Endothelial cell of umbilical vein (primary cell): ENCODE results near the gene BEX2. TPM values are rescaled to one million over a fixed set of nuclear protein-coding genes. Genes with fewer than 3 reads are reported as not detected.
A peak's percentile ranks its signal among the peaks of the same experiment; 100 is the strongest.
"Not testable (repeated sequence)": the region's sequence is repeated elsewhere in the genome, so short reads cannot be mapped to it uniquely, and the experiment has no call there.

Source experiments
- BruUV-seq: library from RNA; stranded (reverse); fragments of 400-500 nt; replicated peaks from 2 replicates; lab custom pipeline; 2021; lab: Mats Ljungman, UMichigan
- CTCF ChIA-PET: fragments of 300-600, 350-600 bp; sonication (Branson Sonifier 250); formaldehyde crosslinking; loops from one replicate; lab custom pipeline; 2021; ENCODE audit warnings: antibody characterized with exemption, inconsistent platforms; lab: Charles Lee
- POLR2A ChIA-PET: fragments of 300-600, 350-600 bp; sonication (Branson Sonifier 250); formaldehyde crosslinking; loops from one replicate; lab custom pipeline; 2021; ENCODE audit warnings: antibody characterized with exemption, inconsistent platforms; lab: Charles Lee
- DNase-seq: peaks from one replicate; pipeline ENCODE4 v3.0.0-alpha.2; 2011; ENCODE audit warnings: low read depth, low spot score
- FAIRE-seq: peaks from 2 replicates; lab custom pipeline; 2011; peaks lifted over from hg19 to GRCh38; lab: Jason Lieb, UNC
- H2AFZ ChIP-seq: 2 replicates; pipeline ENCODE4 v1.6.0; 2012; ENCODE audit warnings: low read depth, low read length, control low read depth, inconsistent platforms
- H3K27ac ChIP-seq: 2 replicates; pipeline ENCODE4 v1.5.1; 2011; ENCODE audit warnings: low read depth, mild to moderate bottlenecking, control low read depth, low read length, moderate library complexity; ENCODE audit not compliant: insufficient read depth
- H3K27me3 ChIP-seq, 2 experiments: 2 replicates each; pipeline versions ENCODE4 v1.6.0 to v1.6.1; 2011; ENCODE audit warnings: low read length in 2 of 2, mixed read lengths in 1 of 2; ENCODE audit not compliant: control insufficient read depth in 2 of 2, insufficient read depth in 2 of 2
- H3K36me3 ChIP-seq, 2 experiments: 2 replicates in 1 of 2; 3 replicates in 1 of 2; pipeline ENCODE4 v1.5.1; 2011; ENCODE audit warnings: low read length in 2 of 2, mild to moderate bottlenecking in 1 of 2, moderate library complexity in 1 of 2; ENCODE audit not compliant: control insufficient read depth in 2 of 2, insufficient read depth in 2 of 2; ENCODE audit errors: extremely low read depth in 1 of 2
- H3K4me1 ChIP-seq: 3 replicates; pipeline ENCODE4 v1.5.1; 2011; ENCODE audit warnings: mild to moderate bottlenecking, low read length; ENCODE audit not compliant: control insufficient read depth, insufficient read depth; ENCODE audit errors: extremely low read depth
- H3K4me2 ChIP-seq: 2 replicates; pipeline ENCODE4 v1.6.1; 2011; ENCODE audit warnings: low read length, control low read depth, mixed read lengths; ENCODE audit not compliant: insufficient read depth
- H3K4me3 ChIP-seq, 3 experiments: fragments of 200-600 bp in 1 of 3; sonication (generic), shearing (Covaris generic) in 1 of 3; replicated peaks in 1 of 3; 2 replicates each; pipeline ENCODE4 v1.5.1; 2011 to 2016; ENCODE audit warnings: control low read depth in 3 of 3, low read length in 3 of 3, mild to moderate bottlenecking in 2 of 3, inconsistent platforms in 1 of 3, low read depth in 1 of 3, moderate library complexity in 1 of 3; ENCODE audit not compliant: insufficient read depth in 1 of 3
- H3K79me2 ChIP-seq: 2 replicates; pipeline ENCODE4 v1.6.0; 2012; ENCODE audit warnings: low read length, inconsistent platforms; ENCODE audit not compliant: control insufficient read depth, insufficient read depth
- H3K9ac ChIP-seq: replicated peaks from 2 replicates; pipeline ENCODE3; 2011; ENCODE audit warnings: low read length, control low read depth; ENCODE audit not compliant: insufficient read depth; ENCODE audit errors: extremely low read depth
- H3K9me1 ChIP-seq: replicated peaks from 3 replicates; pipeline ENCODE4 v1.6.0; 2011; ENCODE audit warnings: mild to moderate bottlenecking, low read length; ENCODE audit not compliant: control insufficient read depth, insufficient read depth; ENCODE audit errors: extremely low read depth
- H3K9me3 ChIP-seq: replicated peaks from 2 replicates; pipeline ENCODE4 v1.5.1; 2012; ENCODE audit warnings: low read length, inconsistent platforms; ENCODE audit not compliant: control insufficient read depth, insufficient read depth
- H4K20me1 ChIP-seq: replicated peaks from 2 replicates; pipeline ENCODE3; 2011; ENCODE audit warnings: mild to moderate bottlenecking, low read length; ENCODE audit not compliant: control insufficient read depth, insufficient read depth; ENCODE audit errors: extremely low read depth
- EZH2 ChIP-seq: IDR thresholded peaks from 2 replicates; pipeline ENCODE4 v1.6.1; 2012; ENCODE audit warnings: borderline replicate concordance, low read depth, mild to moderate bottlenecking, moderate library complexity, low read length, inconsistent platforms; ENCODE audit not compliant: severe bottlenecking
- GATA2 ChIP-seq: IDR thresholded peaks from 2 replicates; pipeline ENCODE4 v1.7.0; 2011; ENCODE audit warnings: low read depth, mild to moderate bottlenecking, moderate library complexity, mixed read lengths, low read length; ENCODE audit not compliant: insufficient read length, insufficient read depth
- MAX ChIP-seq: IDR thresholded peaks from 2 replicates; pipeline ENCODE4 v1.6.1; 2011; ENCODE audit not compliant: insufficient read depth, insufficient read length
- MYC ChIP-seq: IDR thresholded peaks from one replicate; pipeline ENCODE4 v1.6.1; 2011; ENCODE audit warnings: mild to moderate bottlenecking, low read depth, low read length
- POLR2AphosphoS5 ChIP-seq: IDR thresholded peaks from 2 replicates; pipeline ENCODE4 v1.6.1; 2012; ENCODE audit warnings: low read depth, mild to moderate bottlenecking, control low read depth, low read length, moderate library complexity; ENCODE audit not compliant: insufficient read depth
- dilution Hi-C: fragments of 300-500 bp; cut with MboI; formaldehyde crosslinking; loops from one replicate; pipeline ENCODE4 v1.15.0; 2019; ENCODE audit warnings: low sequenced_read_pairs; ENCODE audit not compliant: extremely low pct_ligation_motif_present
- intact Hi-C: fragments of 100-400 bp; cut with micrococcal nuclease; formaldehyde crosslinking; loops from one replicate; pipeline ENCODE4 v1.10.0; 2022
- polyA plus RNA-seq, 4 experiments: library from polyadenylated mRNA; depleted of rRNA in 3 of 4; stranded (reverse) in 3 of 4; unstranded in 1 of 4; fragments of >200 nt; gene quantifications; 2 replicates each; pipeline versions ENCODE4 v1.2.1 to v1.2.3, GENCODE V29; 2011 to 2012; ENCODE audit warnings: missing spikeins in 1 of 4
- total RNA-seq: library from RNA; stranded (reverse); gene quantifications from 2 replicates; pipeline ENCODE4 v1.2.3, GENCODE V29; 2021

BEX2 gene
- total and polyA plus RNA-seq, 2 donors (not counting 3 experiments of a cell fraction or from before 2014, with no cell fraction given): 1.4 TPM

- POLR2A ChIA-PET: no interaction called here
- dilution Hi-C loops: no loop called here
- Histone ChIP-seq H3K27me3 (no peaks in the 10 kb centered on the region), H3K36me3 (no peaks in the 10 kb centered on the region), H3K4me3 (no peak overlapping the region), H2AFZ (no peak overlapping the region), H4K20me1 (no peaks in the 10 kb centered on the region), H3K79me2 (peaks cover 20% of the 10 kb centered on the region), H3K9me1 (no peaks in the 10 kb centered on the region), H3K4me1 (peaks cover 31% of the 10 kb centered on the region), H3K9me3 (no peaks in the 10 kb centered on the region), H3K9ac (no peak overlapping the region), H3K27ac (peak overlapping the region; percentile 1), H3K4me2 (no peak overlapping the region)
- intact Hi-C loops: loop anchor here (1.0 kb wide), 1 partner anchor 17 kb away; no protein-coding TSS in a partner anchor
- DNase-seq (peak; percentile 80), FAIRE-seq (peak; percentile 71)
- peak; percentile 62 for TF ChIP-seq GATA2
- no peak for TF ChIP-seq POLR2AphosphoS5
- no peak for TF ChIP-seq EZH2
- TF ChIP-seq MAX: no peak
- TF ChIP-seq MYC: no peak
- no TSS peak for BruUV-seq
- CTCF ChIA-PET: no interaction called here
Observed at GRCh38 chrX:103360092-103360491, 49.3 kb upstream of the BEX2 start.

- H3K27me3 ChIP-seq, H3K9me1 ChIP-seq, dilution Hi-C loops, FAIRE-seq, H3K36me3 ChIP-seq, H3K9me3 ChIP-seq, BruUV-seq, H3K4me2 ChIP-seq, POLR2A ChIA-PET, DNase-seq, H3K4me3 ChIP-seq, H3K9ac ChIP-seq, H3K27ac ChIP-seq, H2AFZ ChIP-seq, CTCF ChIA-PET, H4K20me1 ChIP-seq: not testable (repeated sequence)
- intact Hi-C loops: loop anchor here (1.0 to 5.0 kb wide), 2 partner anchors 18 to 103 kb away; no protein-coding TSS in a partner anchor
- H3K4me1 ChIP-seq: peaks cover 31% of the 10 kb centered on the region
- H3K79me2 ChIP-seq: peaks cover 20% of the 10 kb centered on the region
Observed at GRCh38 chrX:103359605-103360004, 48.8 kb upstream of the BEX2 start.
